HG02852 (cell line): Measurements from ENCODE around the gene KRTAP10-6.
"Not testable (repeated sequence)": the region's sequence is repeated elsewhere in the genome, so short reads cannot be mapped to it uniquely, and the experiment has no call there.

ENCODE experiments used
- ATAC-seq: cut with Tn5 transposase; IDR thresholded peaks from one replicate; pipeline ENCODE4 v1.9.1; 2021; ENCODE audit warnings: mild to moderate bottlenecking, moderate library complexity; ENCODE audit not compliant: unreplicated experiment

Gene KRTAP10-6

GRCh38 chr21:44618504-44618903 lies 26.2 kb upstream of the KRTAP10-6 start:
- ATAC-seq, result no peak

- ATAC-seq, result no peak
These were observed 24.8 kb upstream of the KRTAP10-6 start for GRCh38 chr21:44617071-44617501.

- ATAC-seq, result no peak
These were observed 24.3 kb upstream of the KRTAP10-6 start for GRCh38 chr21:44616591-44616926.

- no peak for ATAC-seq
These were observed 23.7 kb upstream of the KRTAP10-6 start for GRCh38 chr21:44615911-44616590.

- no peak for ATAC-seq
These were observed 23.2 kb upstream of the KRTAP10-6 start for GRCh38 chr21:44615466-44615865.

GRCh38 chr21:44614961-44615391 lies 22.7 kb upstream of the KRTAP10-6 start:
- ATAC-seq, result no peak

GRCh38 chr21:44614161-44614631 lies 21.9 kb upstream of the KRTAP10-6 start:
- no peak for ATAC-seq

- ATAC-seq, result no peak
These were observed 21.3 kb upstream of the KRTAP10-6 start for GRCh38 chr21:44613386-44614155.

- ATAC-seq, result no peak
These were observed 20.4 kb upstream of the KRTAP10-6 start for GRCh38 chr21:44612669-44613229.

- ATAC-seq, result no peak
These were observed 19.8 kb upstream of the KRTAP10-6 start, which contains the start of gene KRTAP10-8 for GRCh38 chr21:44612029-44612486. Gene KRTAP10-8, plus strand, starts transcription at chr21:44612079. Its CDS starts 22 bp downstream, at chr21:44612101.

- ATAC-seq, result no peak
These were observed 19.2 kb upstream of the KRTAP10-6 start for GRCh38 chr21:44611551-44611950.

GRCh38 chr21:44610157-44610843 lies 18.0 kb upstream of the KRTAP10-6 start:
- ATAC-seq, result not testable (repeated sequence)

GRCh38 chr21:44609193-44609592 lies 16.9 kb upstream of the KRTAP10-6 start:
- ATAC-seq, result no peak

- ATAC-seq, result no peak
These were observed 14.2 kb upstream of the KRTAP10-6 start for GRCh38 chr21:44606495-44606894.

- no peak for ATAC-seq
These were observed 11.6 kb upstream of the KRTAP10-6 start for GRCh38 chr21:44603911-44604310.

- ATAC-seq, result no peak
These were observed 11.0 kb upstream of the KRTAP10-6 start for GRCh38 chr21:44603109-44603875.

- ATAC-seq, result no peak
These were observed 10.2 kb upstream of the KRTAP10-6 start for GRCh38 chr21:44602463-44602850.

- ATAC-seq, result no peak
These were observed 9.5 kb upstream of the KRTAP10-6 start for GRCh38 chr21:44601596-44602462.

- not testable (repeated sequence) for ATAC-seq
These were observed 8.8 kb upstream of the KRTAP10-6 start for GRCh38 chr21:44601091-44601490.
